Stimulated activated naive CD8-positive, alpha-beta T cell treated with anti-CD3 and anti-CD28 coated beads, Interleukin-15, Interleukin-2, amounts not matched to agents 100 U/mL and 50 U/mL, for 24 hours (primary cell): ENCODE data around the gene UBXN2A.
"Not testable (repeated sequence)": the region's sequence is repeated elsewhere in the genome, so short reads cannot be mapped to it uniquely, and the experiment has no call there.

ENCODE experiments used
- ATAC-seq: fragments of 150-1000 bp; cut with Tn5 transposase; one replicate; pipeline ENCODE4 v1.10.0; 2021
- DNase-seq: peaks from one replicate; pipeline ENCODE4 v3.0.0; 2021

The UBXN2A gene

GRCh38 chr2:24011250-24012104 lies 71.2 kb downstream of the UBXN2A start:
- DNase-seq: no peak
- no peak for ATAC-seq

- ATAC-seq: no peak
These were observed 72.4 kb downstream of the UBXN2A start for GRCh38 chr2:24012521-24013188.

GRCh38 chr2:24014902-24015301 lies 74.6 kb downstream of the UBXN2A start:
- not testable (repeated sequence) for DNase-seq, ATAC-seq

More at GRCh38 chr2:24012521-24013188, 72.4 kb downstream of the UBXN2A start:
- no peak for DNase-seq

DNA sequence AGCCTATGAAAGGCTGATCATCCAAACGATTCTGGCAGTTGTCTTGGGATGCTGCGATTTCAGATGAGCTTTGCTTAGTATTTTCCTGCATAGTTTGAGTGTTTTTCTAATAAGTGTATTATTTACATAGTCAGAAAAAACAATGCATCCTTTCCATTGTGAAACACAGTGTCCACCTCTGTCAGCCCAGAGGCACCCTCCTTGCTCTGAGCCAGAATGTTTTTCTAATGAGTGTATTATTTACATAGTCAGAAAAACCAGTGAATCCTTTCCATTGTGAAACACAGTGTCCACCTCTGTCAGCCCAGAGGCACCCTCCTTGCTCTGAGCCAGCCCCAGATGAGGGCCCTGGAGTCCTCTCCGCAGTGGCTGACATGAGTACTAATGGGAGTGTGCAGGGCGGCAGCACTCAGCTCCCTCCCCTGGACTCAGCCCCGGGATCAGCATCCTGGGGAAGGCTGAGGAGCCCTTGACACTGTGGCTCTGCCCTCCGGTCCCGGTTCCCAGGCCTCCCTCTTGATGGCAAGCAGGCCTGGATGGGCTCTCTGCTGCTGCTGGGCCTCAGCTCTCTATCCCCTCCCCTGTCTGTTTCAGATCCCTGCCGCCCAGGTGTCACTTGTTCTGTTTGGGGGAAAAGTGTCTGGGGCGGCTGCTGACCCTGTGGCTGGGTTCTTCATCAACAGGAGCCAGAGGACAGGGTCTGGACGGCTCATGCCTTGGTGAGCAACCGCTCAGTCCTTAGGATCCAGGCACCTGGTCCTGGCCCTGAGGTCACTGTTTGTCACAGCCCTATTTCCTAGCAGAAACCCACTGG lies 75.5 kb downstream of the UBXN2A start:
- DNase-seq: no peak
- no peak for ATAC-seq

DNA sequence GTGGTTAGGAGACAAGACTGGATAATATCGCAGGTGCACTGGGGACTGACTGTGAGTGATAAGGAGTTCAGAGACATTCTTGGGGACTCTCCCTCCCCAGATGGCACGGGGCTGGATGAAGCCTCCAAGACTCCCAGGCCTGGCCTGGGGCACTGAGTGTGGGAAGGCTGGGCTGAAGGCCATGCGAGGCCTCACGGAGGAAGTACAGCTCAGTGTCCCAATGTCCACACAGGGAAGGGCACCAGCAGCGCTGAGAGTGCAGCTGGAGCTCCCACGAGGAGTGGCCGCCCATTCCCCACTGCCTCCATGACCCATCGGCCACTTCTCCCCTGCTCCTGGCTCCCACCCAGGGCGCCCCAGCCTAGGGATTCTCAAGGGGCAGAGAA lies 76.1 kb downstream of the UBXN2A start:
- ATAC-seq (no peak), DNase-seq (no peak)

DNA sequence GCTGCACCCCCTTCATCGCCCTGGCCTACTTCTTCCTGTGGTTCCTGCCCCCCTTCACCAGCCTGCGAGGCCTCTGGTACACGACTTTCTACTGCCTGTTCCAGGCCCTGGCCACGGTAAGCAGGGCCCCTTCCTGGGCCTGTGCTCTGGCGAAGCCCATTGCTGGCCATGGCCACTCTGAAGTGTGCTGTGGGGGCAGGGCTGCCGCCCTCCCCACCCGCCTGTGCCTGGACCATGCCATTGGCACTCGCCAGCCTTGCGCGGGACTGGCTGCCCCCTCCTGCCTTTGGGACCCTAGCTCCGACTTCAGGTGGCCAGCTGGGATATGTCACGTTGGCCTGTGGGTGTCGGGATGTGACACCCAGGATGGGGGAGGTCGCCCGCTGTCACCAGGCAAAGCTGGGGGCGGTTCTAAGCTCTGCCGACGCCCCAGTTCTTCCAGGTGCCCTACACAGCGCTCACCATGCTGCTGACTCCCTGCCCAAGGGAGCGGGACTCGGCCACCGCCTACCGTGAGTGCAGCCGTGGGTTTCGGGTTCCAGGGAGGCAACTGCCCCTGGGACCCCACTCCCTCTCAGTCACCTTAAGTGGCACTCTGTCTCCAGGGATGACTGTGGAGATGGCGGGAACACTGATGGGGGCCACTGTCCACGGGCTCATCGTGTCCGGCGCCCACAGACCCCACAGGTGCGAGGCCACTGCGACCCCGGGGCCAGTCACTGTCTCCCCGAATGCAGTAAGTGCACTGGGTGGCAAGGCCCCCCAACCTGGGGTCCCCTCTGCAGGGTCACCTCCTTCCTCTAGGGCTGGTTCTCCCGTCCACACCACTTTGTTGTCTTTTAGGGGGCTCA lies 76.8 kb downstream of the UBXN2A start:
- DNase-seq (no peak), ATAC-seq (no peak)

DNA sequence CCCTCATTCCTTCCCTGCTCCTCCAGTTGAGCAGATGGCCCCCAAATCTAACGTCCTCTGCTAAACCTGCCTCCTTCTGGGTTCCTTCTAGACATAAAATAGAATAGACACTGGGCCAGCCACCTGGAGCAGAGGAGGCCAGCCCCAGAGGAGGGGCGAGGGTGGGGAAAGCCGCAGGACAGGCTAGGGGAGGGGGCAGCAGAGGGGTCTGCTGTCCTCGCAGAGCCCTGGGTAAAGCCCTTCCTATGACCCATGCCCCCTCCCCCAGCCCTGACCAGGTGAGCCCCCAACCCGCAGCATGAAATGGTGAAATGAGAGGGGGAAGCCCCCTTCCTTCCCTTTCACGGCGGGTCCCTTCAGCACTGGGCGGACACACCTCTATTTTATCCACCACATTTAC lies 77.4 kb downstream of the UBXN2A start:
- no peak for DNase-seq
- ATAC-seq: no peak

GRCh38 chr2:24018241-24018640 lies 78.0 kb downstream of the UBXN2A start:
- ATAC-seq (no peak), DNase-seq (no peak)

DNA sequence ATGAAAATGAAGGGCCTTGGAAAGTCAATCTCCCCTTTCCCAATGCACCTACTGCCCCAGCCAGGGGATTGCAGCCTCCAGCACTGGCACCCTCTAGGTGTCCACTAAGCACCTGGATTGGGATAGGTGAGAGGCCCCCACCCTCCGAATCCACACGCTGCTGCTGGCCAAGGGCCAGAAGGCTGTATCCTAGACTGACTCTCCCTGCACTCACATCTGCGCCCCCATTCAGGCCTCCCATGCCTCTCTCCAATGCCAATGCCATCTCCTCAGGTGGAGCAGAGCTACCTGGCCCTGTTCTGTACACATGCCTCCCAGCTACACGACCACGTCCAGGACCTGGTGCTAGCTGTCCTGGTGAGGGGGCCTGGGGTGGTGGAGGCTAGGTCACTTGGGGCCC lies 79.5 kb downstream of the UBXN2A start:
- no peak for ATAC-seq

DNA sequence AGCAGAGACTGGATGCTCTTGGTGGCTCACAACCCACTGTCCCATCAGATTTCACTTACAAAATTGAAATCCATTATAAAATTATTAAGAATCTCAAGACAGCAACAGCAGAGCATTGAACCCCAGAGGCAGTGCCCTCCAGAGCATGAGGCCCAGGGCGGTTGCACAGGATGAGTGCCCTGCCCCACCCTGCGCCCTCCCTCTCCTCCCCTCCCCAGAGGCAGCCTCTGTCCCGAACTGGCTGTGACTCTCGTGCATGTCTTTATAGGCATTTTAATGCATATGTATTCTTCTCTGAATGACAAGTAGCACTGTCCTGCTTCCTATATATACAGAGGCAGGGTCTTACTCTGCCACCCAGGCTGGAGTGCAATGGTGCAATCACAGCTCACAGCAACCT lies 80.0 kb downstream of the UBXN2A start:
- no peak for ATAC-seq
- DNase-seq: no peak

More for the DNA sequence above, 79.5 kb downstream of the UBXN2A start:
- no peak for DNase-seq

DNA sequence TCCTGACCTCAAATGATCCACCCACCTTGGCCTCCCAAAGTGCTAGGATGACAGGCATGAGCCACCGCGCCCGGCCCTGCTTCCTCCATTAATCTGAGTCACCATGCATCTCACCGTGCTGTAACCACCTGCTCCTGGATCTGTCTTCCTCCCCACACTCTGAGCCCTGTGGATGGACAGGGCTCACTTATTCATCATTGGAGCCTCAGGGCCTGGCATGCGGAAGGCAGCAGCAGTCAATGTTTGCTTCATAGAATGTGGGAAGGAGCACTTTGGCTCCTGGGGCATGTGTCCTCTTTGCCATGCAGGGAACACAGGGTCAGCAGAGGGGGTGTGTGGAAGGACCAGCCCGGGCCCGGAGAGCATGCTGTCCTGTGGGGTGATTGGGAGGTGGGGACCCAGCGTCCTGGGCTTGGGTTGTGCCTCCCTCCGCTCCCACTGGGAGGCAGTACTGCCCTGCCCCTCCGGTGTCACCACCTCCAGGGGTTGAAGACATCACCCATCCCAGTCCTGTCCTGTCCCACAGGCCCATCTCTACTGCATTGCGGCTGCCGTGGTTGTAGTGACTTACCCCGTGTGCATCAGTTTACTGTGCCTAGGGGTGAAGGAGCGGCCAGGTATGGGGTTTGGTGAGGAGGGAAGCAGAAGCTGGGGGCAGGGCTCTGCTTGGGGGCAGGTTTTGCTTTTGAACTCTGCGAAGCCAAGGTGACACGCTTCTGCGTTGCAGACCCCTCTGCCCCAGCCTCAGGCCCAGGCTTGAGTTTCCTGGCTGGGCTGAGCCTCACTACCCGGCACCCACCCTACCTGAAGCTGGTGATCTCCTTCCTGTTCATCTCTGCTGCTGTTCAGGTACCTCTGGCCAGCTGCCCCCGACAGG lies 81.1 kb downstream of the UBXN2A start:
- DNase-seq: peak; percentile 38
- ATAC-seq: peak; percentile 63

DNA sequence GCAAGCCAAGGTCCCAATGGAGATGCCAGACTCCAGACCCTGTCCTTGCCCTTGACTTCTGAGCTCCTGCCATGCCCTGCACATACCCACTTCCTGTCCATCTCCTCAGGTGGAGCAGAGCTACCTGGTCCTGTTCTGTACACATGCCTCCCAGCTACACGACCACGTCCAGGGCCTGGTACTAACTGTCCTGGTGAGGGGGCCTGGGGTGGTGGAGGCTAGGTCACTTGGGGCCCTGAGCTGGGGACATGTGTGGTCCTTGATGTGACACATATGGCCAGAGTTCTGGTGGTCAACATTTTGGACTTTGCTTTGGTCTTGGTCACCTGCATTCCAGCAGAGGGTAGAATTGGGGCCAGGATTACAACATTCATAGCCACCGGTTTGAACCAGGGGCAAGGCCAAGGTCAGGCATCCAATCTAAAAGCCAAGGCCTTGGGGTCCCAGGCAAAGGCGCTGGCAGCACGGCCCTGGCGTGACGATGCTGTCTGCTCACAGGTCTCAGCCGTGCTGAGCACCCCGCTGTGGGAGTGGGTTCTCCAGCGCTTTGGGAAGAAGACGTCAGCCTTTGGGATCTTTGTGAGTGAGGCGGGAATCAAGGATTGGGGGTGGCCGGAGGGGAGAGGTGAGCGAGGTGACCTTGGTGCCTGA lies 82.2 kb downstream of the UBXN2A start:
- DNase-seq (no peak), ATAC-seq (no peak)

GRCh38 chr2:24022975-24023575 lies 82.8 kb downstream of the UBXN2A start:
- ATAC-seq (no peak), DNase-seq (no peak)

DNA sequence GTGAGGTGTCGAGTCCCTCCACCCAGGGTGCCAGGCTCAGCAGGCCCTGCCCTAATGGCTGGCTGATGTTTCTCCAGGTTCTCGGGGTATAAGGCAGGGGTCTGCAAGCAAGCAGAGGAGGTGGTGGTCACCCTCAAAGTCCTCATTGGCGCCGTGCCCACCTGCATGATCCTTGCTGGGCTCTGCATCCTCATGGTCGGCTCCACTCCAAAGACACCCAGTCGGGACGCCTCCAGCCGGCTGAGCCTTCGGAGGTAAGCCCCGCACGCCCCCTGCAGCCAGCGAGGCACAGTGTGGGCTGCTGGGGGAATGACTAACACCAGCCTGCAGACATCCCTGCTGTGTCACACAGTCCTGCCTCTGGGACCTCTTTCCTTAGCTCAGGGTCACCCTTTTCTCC lies 83.8 kb downstream of the UBXN2A start:
- ATAC-seq (no peak), DNase-seq (no peak)

DNA sequence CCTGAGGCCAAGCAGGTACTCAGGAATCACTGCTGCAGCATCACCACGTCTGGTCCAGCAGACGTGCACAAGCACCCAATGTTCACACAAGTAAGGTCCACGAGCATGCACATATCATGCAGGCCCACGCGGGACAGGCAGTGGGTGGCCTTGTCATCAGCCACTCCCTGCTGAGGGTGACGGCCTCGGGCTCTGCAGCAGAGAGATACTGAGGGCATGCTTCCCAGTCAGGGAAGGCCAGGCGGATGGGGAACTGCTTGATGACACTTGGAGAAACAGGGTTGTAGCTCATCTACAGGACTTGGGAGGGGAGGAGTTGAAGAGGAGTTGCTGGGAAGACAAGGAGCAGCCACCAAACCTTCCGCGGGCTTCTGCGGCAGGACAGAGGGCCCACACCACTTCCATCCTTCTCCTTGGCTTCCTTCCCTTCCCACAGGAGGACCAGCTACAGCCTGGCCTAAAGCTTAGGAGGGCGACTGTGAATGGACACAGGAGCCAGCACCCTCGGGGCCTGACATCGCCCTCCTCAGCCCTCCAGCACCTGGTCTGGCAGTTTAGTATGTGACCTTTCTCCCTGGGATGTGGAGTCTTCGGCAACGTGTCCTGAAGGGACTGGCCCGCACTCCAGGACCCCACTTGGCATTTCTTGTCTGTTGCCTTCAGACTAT lies 84.9 kb downstream of the UBXN2A start:
- ATAC-seq (no peak), DNase-seq (no peak)

- DNase-seq (no peak), ATAC-seq (no peak)
These were observed 86.0 kb downstream of the UBXN2A start for GRCh38 chr2:24026233-24026632.

GRCh38 chr2:24038786-24039499 lies 98.7 kb downstream of the UBXN2A start:
- ATAC-seq (no peak), DNase-seq (no peak)

DNA sequence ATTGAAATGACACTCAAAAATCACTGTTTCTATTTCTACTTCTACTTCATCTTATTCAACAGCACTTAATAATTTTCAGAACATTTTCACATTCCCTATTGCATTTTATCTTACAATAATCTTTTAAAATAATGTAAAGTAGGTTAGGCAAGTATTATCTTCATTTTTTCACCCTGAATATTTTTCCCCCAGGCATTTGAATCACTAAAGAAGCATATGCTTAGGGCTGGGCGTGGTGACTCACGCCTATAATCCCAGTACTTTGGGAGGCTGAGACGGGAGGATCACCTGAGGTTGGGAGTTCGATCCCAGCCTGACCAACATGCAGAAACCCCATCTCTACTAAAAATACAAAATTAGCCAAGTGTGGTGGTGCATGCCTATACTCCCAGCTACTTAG lies 100.2 kb downstream of the UBXN2A start:
- DNase-seq (no peak), ATAC-seq (no peak)

- DNase-seq, ATAC-seq: not testable (repeated sequence)
These were observed 102.9 kb downstream of the UBXN2A start for GRCh38 chr2:24043133-24043532.
